NCI-H526 (cell line): ENCODE measurements around the gene AKT3.

Experiments used
- DNase-seq, 2 experiments: peaks; one replicate each; lab custom pipeline; 2025; lab: John Stamatoyannopoulos, UW

AKT3 gene

GRCh38 chr1:243487036-243487648 lies 362.9 kb downstream of the AKT3 start:
- no peak for DNase-seq

- DNase-seq = no peak
Observed at GRCh38 chr1:243483952-243484351, 366.1 kb downstream of the AKT3 start.

- no peak for DNase-seq
Observed at GRCh38 chr1:243483071-243483771, 366.8 kb downstream of the AKT3 start.

- peak; percentile 60 to 73 for DNase-seq
Observed at GRCh38 chr1:243482141-243483022, 367.7 kb downstream of the AKT3 start.

GRCh38 chr1:243481101-243481500 lies 368.9 kb downstream of the AKT3 start:
- no peak for DNase-seq

GRCh38 chr1:243477731-243478290 lies 372.2 kb downstream of the AKT3 start:
- no peak for DNase-seq

GRCh38 chr1:243475966-243476365 lies 374.1 kb downstream of the AKT3 start:
- no peak for DNase-seq

- no peak for DNase-seq
Observed at GRCh38 chr1:243474906-243475305, 375.1 kb downstream of the AKT3 start.

GRCh38 chr1:243474136-243474881 lies 375.7 kb downstream of the AKT3 start:
- DNase-seq = no peak

GRCh38 chr1:243473227-243474135 lies 376.6 kb downstream of the AKT3 start:
- no peak for DNase-seq

GRCh38 chr1:243471754-243472745 lies 378.0 kb downstream of the AKT3 start:
- DNase-seq = no peak

- no peak for DNase-seq
Observed at GRCh38 chr1:243471026-243471685, 378.9 kb downstream of the AKT3 start.

GRCh38 chr1:243470502-243470901 lies 379.5 kb downstream of the AKT3 start:
- peak in 1 of 2 experiments; percentile 3 for DNase-seq

- DNase-seq = no peak
Observed at GRCh38 chr1:243469497-243469896, 380.5 kb downstream of the AKT3 start.

GRCh38 chr1:243465738-243466137 lies 384.3 kb downstream of the AKT3 start:
- DNase-seq = no peak

- DNase-seq = no peak
Observed at GRCh38 chr1:243465081-243465480, 385.0 kb downstream of the AKT3 start.

- DNase-seq = no peak
Observed at GRCh38 chr1:243462929-243463697, 386.9 kb downstream of the AKT3 start.

GRCh38 chr1:243461700-243462099 lies 388.3 kb downstream of the AKT3 start:
- no peak for DNase-seq
